Activated CD4-positive, CD25-positive, alpha-beta regulatory T cell treated with anti-CD3 and anti-CD28 coated beads, Interleukin-2, amount 50 U/mL, for 16 hours (primary cell): ENCODE measurements around the gene COG8.

Experiments used
- DNase-seq: peaks from one replicate; pipeline ENCODE4 v3.0.0-alpha.2; 2020; ENCODE audit warnings: low read depth, low spot score

The COG8 gene

GRCh38 chr16:69346683-69347082 lies 7.3 kb upstream of the COG8 start:
- DNase-seq: no peak

DNA sequence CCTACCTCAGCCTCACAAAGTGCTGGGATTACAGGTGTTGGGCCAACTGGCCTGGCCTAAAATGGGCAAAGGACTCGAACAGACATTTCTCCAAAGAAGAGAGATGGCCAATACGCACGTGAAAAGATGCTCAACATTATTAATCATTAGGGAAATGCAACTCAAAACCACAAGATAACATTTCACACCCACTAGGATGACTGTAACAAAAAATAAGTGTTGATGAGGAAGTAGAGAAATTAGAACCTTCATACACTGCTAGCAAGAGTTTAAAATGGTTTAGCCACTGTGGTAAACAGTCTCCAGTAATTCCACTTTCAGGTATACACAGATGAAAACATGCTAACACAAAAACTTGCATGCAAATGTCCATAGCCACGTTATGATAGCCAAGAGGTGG lies 6.6 kb upstream of the COG8 start:
- no peak for DNase-seq

GRCh38 chr16:69344171-69344570 lies 4.8 kb upstream of the COG8 start:
- DNase-seq: no peak

DNA sequence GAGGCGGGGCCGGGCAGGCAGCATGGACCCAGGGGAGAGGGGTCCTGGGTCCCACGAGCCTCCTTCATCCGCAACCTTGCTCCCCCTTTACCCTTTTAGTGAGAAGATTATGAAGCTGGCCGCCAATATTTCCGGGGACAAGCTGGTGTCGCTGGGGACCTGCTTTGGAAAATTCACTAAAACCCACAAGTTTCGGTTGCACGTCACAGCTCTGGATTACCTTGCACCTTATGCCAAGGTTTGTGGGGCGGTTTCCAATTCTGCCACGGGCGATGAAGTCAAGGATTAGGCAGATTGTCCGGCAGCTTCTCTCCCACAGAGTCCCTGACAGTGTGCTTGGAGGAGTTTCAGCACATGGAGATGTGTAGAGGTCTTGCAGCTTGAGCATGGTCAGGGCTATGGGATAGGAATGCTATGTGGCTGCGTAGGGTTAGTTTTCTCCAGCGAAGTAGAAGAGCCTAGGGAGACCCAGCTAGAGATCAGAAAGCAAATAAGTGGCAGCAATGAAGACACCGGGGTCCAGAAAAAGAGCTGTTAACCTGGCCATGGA lies 806 bp upstream of the COG8 start:
- no peak for DNase-seq

DNA sequence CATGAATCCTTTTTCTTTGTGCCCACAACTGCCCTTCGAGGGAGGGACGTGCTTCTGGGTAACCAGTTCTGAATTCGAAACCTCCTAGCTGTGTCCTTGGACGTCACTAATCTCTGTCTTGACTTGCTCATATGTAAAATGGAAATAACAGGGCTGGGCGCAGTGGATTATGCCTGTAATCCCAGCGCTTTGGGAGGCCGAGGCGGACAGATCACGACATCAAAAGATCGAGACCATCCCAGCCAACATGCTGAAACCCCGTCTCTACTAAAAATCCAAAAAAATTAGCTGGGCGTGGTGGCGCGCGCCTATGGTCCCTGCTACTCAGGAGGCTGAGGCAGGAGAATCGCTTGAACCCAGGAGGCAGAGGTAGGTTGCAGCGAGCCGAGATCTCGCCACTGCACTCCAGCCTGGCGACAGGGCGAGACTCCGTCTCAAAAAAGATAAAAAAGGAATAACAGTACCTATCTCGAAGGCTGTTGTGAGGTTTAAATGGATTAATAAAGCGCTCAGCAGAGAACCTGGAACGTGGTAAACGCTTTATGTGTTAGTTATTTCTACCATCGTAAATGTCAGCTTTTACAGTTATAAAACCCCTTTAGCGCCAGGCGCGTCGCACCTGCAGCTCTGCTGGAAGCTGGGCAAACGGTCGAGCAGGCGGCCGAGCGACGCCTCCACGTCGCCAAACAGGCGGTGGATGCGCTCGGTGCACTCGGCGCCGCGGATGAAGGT lies 641 bp downstream of the COG8 start:
- DNase-seq: no peak

DNA sequence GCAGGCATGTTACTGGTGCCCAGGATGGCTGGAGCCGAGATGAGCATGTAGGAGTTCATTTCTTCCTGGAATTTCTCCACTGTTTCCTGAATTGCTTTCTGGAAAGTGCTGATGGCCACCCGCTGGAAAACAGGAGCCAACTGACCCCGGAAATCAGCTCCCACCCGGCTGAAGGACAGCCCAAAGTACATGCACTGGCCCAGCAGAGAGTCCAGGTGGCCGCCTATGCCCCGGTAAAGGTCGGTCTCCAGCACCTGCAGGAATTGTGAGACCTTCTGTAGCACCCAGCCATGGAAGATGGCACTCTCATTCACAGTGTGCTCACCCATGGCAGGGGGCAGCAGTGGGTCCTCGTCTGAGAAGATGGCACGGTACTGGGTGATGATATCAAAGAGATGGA lies 4.7 kb downstream of the COG8 start:
- DNase-seq: no peak

DNA sequence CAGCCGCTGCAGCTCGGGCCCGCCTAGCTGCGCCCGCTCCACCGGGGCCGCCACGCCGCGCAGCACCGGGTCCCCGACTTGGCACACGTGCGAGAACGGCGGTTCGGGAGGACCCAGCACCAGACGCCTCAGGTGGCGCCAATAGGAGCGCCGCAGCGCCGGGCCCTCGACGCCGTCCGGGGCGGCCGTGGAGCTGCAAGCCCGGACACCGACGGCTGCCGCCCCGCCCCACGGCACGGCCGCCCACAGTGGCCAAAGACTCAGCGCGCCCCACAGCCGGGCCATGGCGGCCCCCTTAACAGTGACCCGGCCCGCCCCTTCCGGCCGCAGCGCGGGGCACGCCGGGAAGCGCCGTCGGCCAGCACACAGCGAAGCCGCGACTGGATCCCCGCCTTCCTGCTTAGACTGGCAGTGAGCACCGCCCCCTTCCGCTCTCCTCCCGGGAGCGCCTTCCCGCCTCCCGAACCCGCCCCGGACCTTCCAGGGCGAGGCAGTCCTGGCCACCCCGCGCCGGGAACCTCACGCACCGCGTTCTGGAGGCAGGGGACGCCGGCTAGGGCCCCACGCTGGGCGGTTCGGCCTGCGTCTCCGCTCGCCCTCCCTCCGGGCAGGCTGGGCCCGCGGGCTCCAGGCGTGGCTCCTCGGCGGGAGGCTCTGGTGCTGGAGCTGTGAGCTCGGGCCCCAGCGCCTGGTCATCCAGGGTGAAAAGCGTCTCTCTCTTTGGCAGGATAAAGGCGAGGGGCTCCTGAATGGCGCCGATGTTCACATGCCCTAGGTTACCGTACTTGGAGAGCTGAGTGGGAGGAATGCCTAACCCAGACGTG lies 8.9 kb downstream of the COG8 start, which contains the start of gene PDF:
TSS of gene PDF (minus strand) at position 303 of the 824 bp plus-strand sequence. CDS start at position 285, 18 bp downstream.
- peak; percentile 71 for DNase-seq

GRCh38 chr16:69329369-69330285 lies 9.7 kb downstream of the COG8 start:
- no peak for DNase-seq

DNA sequence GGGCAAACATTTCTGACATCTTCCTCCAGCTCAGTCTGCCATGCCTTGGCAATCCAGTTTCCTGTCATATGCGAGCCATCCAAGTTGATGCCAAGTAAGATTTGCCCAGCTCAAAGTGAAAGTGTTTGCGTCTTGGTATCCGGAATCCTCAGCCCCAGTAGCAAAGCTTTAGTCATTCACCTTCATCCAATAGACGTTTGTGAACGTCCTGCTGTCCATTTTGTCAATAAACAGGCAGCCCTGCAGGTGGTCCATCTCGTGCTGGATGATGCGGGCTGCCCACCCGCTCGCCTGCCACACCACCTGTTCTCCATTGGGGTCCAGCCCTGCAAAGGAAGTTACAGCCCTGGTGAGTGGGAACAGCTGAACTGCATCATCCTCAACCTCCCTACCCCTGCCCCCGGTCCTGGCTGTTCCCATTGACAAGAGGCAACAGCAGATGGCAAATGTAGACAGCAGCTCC lies 10.5 kb downstream of the COG8 start:
- no peak for DNase-seq

DNA sequence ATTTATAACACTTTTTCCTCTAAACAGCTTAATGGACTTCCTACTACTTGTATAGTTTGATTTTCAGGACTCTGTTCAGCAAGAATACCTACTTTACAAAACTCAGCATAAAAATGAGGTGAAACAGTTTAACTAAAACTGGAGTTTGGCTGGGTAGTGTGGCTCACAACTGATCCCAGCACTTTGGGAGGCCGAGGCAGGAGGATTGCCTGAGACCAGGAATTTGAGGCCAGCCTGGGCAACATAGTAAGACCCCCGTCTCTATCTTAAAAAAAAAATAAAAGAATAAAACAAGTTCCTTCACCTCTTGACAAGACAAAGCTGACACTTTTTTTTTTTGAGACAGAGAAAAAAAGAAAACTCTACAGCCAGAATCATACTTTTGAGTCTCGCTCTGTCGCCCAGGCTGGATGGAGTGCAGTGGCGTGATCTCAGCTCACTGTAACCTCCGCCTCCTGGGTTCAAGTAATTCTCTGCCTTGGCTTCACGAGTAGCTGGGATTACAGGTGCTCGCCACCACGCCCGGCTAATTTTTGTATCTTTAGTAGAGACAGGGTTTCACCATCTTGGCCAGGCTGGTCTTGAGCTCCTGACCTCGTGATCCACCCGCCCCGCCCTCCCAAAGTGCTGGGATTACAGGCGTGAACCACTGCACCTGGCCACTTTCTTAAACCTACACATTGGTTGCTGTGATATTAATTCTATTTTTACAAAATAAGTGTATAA lies 11.6 kb downstream of the COG8 start:
- DNase-seq: no peak

GRCh38 chr16:69326172-69326873 lies 13.0 kb downstream of the COG8 start:
- no peak for DNase-seq

- DNase-seq: no peak
Observed at GRCh38 chr16:69325784-69326171, 13.6 kb downstream of the COG8 start.

- no peak for DNase-seq
Observed at GRCh38 chr16:69324585-69325253, 14.6 kb downstream of the COG8 start.

DNA sequence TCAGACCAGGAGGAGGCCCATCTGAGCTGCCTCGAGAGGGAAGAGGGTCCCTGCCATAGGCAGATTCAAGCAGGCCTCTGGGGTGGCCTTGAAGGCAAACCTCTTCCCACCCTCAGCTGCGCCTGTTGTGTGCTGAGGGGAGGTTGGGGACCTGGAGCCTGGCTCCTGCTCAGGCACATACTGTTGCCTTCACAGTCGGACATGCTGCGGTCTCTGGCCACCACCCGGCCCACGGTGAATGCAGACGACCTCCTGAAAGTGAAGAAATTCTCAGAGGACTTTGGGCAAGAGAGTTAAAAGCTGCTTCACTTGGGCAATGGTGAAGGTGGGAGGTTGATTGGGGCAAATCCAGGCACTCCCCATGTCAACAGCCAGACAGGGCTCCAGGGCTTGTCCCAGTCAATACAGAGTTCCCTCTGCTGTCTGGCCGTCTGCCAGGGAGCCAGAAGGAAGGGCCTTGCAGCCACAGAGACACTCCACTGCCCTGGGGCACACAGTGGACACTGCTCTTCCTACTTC lies 15.3 kb downstream of the COG8 start:
- no peak for DNase-seq

- no peak for DNase-seq
Observed at GRCh38 chr16:69323415-69323814, 15.9 kb downstream of the COG8 start.

DNA sequence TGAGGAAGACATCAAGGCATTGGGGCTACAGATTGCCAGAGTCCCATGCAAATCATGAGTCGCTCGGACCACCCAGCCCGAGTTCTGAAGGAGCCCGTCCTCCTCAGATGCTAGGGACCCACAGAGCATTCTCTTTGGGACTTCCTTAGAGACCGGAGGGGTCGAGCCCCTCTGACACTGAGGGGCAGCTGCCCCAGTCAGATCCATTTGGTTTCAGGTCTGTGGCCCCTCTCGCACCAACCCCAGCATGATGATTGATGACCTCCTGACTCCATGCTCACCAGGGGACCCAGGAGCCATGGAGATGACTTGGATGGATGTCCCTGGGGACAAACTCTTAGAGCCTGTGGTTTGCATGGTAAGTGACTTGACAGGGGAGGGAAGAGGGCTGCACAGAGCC lies 17.0 kb downstream of the COG8 start:
- no peak for DNase-seq

- no peak for DNase-seq
Observed at GRCh38 chr16:69321080-69321479, 18.3 kb downstream of the COG8 start.

- no peak for DNase-seq
Observed at GRCh38 chr16:69320740-69321073, 18.7 kb downstream of the COG8 start.
